IMR-90 (cell line): Measurements from ENCODE around the gene ZSCAN9.
A peak's percentile ranks its signal among the peaks of the same experiment; 100 is the strongest.

Source experiments
- BHLHE40 ChIP-seq: fragments of 150-350 bp; IDR thresholded peaks from 2 replicates; pipeline ENCODE4 v1.6.1; 2016; ENCODE audit warnings: mild to moderate bottlenecking, low read depth, low read length
- CHD1 ChIP-seq: IDR thresholded peaks from 2 replicates; pipeline ENCODE4 v1.6.1; 2012; ENCODE audit warnings: low read depth, low read length, improper control_type of control experiment
- MAFK ChIP-seq: IDR thresholded peaks from 2 replicates; pipeline ENCODE4 v1.6.1; 2012; ENCODE audit warnings: low read depth, low read length, improper control_type of control experiment
- MAZ ChIP-seq: IDR thresholded peaks from 2 replicates; pipeline ENCODE4 v1.6.1; 2012; ENCODE audit warnings: low read depth, mild to moderate bottlenecking, low read length, improper control_type of control experiment, moderate library complexity, borderline replicate concordance
- POLR2A ChIP-seq: IDR thresholded peaks from 2 replicates; pipeline ENCODE4 v1.6.1; 2012; ENCODE audit warnings: mild to moderate bottlenecking, low read depth, low read length
- RAD21 ChIP-seq: IDR thresholded peaks from 2 replicates; pipeline ENCODE4 v1.6.1; 2012; ENCODE audit warnings: low read length, improper control_type of control experiment
- RCOR1 ChIP-seq: IDR thresholded peaks from 2 replicates; pipeline ENCODE4 v1.6.1; 2012; ENCODE audit warnings: mild to moderate bottlenecking, low read length, improper control_type of control experiment; ENCODE audit not compliant: insufficient replicate concordance
- RFX5 ChIP-seq: IDR thresholded peaks from 2 replicates; pipeline ENCODE4 v1.8.0; 2012; ENCODE audit warnings: low read depth, mild to moderate bottlenecking, low read length, moderate library complexity
- SMC3 ChIP-seq: fragments of 150-350 bp; IDR thresholded peaks from 2 replicates; pipeline ENCODE4 v1.6.1; 2016; ENCODE audit warnings: low read depth, mild to moderate bottlenecking, antibody characterized with exemption, low read length, moderate library complexity
- TF ChIP-seq, protein P1 (sequence below): conservative IDR thresholded peaks from 2 replicates; pipeline ENCODE4 v1.5.1; 2012; ENCODE audit warnings: mild to moderate bottlenecking, low read depth, low read length, improper control_type of control experiment
- TF ChIP-seq, protein P2 (sequence below): fragments of 150-350 bp; IDR thresholded peaks from 2 replicates; pipeline ENCODE4 v1.6.1; 2017; ENCODE audit warnings: mild to moderate bottlenecking, antibody characterized with exemption, low read length, low read depth
- TF ChIP-seq, protein P3 (sequence below): fragments of 150-350 bp; IDR thresholded peaks from 2 replicates; pipeline ENCODE4 v1.6.1; 2016; ENCODE audit warnings: low read depth, mild to moderate bottlenecking, low read length, moderate library complexity, borderline replicate concordance

DNA sequence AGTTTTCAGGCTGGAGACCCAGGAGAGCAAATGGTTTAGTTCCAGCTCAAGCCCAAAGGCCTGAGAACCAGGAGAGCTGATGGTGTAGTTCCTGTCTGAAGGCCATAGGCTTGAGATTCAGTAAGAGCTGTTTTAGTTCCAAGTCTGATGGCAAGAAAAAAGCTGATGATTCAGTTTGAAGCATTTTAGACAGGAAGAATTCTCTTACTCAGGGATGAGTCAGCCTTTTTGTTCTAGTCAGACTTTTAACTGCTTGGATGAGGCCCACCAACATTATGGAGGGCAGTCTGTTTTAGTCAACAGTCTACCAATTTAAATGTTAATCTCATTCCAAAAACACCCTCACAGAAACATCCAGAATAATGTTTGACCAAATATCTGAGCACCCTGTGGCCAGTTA is 44.4 kb downstream of the ZSCAN9 start:
- TF ChIP-seq, protein P1, sequence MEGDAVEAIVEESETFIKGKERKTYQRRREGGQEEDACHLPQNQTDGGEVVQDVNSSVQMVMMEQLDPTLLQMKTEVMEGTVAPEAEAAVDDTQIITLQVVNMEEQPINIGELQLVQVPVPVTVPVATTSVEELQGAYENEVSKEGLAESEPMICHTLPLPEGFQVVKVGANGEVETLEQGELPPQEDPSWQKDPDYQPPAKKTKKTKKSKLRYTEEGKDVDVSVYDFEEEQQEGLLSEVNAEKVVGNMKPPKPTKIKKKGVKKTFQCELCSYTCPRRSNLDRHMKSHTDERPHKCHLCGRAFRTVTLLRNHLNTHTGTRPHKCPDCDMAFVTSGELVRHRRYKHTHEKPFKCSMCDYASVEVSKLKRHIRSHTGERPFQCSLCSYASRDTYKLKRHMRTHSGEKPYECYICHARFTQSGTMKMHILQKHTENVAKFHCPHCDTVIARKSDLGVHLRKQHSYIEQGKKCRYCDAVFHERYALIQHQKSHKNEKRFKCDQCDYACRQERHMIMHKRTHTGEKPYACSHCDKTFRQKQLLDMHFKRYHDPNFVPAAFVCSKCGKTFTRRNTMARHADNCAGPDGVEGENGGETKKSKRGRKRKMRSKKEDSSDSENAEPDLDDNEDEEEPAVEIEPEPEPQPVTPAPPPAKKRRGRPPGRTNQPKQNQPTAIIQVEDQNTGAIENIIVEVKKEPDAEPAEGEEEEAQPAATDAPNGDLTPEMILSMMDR: no peak
- TF ChIP-seq RFX5 (no peak), RCOR1 (peak; percentile 47), RAD21 (no peak), MAZ (no peak), BHLHE40 (0 out of 2 replicates have a peak, but pooled peaks have one; percentile 24), POLR2A (no peak), SMC3 (no peak), CHD1 (no peak), MAFK (peak; percentile 88)
- TF ChIP-seq, protein P2, sequence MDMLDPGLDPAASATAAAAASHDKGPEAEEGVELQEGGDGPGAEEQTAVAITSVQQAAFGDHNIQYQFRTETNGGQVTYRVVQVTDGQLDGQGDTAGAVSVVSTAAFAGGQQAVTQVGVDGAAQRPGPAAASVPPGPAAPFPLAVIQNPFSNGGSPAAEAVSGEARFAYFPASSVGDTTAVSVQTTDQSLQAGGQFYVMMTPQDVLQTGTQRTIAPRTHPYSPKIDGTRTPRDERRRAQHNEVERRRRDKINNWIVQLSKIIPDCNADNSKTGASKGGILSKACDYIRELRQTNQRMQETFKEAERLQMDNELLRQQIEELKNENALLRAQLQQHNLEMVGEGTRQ: no peak
- TF ChIP-seq, protein P3, sequence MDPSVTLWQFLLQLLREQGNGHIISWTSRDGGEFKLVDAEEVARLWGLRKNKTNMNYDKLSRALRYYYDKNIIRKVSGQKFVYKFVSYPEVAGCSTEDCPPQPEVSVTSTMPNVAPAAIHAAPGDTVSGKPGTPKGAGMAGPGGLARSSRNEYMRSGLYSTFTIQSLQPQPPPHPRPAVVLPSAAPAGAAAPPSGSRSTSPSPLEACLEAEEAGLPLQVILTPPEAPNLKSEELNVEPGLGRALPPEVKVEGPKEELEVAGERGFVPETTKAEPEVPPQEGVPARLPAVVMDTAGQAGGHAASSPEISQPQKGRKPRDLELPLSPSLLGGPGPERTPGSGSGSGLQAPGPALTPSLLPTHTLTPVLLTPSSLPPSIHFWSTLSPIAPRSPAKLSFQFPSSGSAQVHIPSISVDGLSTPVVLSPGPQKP: no peak
